OCI-LY3 (cell line): ENCODE data around the gene TNFRSF8.
"Not testable (repeated sequence)": the region's sequence is repeated elsewhere in the genome, so short reads cannot be mapped to it uniquely, and the experiment has no call there.

Source experiments
- H2AFZ ChIP-seq: fragments of 200-600, 300-600 bp; shearing (Covaris generic); 2 replicates; pipeline ENCODE4 v1.6.0; 2014; ENCODE audit warnings: antibody characterized with exemption, low read depth, low read length
- H3K27ac ChIP-seq: fragments of 200-600, 300-600 bp; sonication (generic); 2 replicates; pipeline ENCODE4 v1.5.1; 2014; ENCODE audit warnings: mild to moderate bottlenecking, low read length, moderate library complexity, mixed read lengths
- H3K27me3 ChIP-seq: fragments of 200-600, 300-600 bp; sonication (generic); 2 replicates; pipeline ENCODE4 v1.6.1; 2014; ENCODE audit warnings: low read depth, low read length, mixed read lengths
- H3K36me3 ChIP-seq: fragments of 200-600, 300-600 bp; sonication (generic); replicated peaks from 2 replicates; pipeline ENCODE3; 2014; ENCODE audit warnings: low read depth, low read length, mixed read lengths
- H3K4me1 ChIP-seq: fragments of 300-600, 200-600 bp; sonication (generic); 2 replicates; pipeline ENCODE4 v1.6.1; 2014; ENCODE audit warnings: low read length, mixed read lengths
- H3K4me2 ChIP-seq: fragments of 200-600, 300-600 bp; sonication (generic); 2 replicates; pipeline ENCODE4 v1.6.1; 2014; ENCODE audit warnings: low read length, mixed read lengths
- H3K4me3 ChIP-seq: fragments of 300-600, 200-600 bp; sonication (generic); 2 replicates; pipeline ENCODE4 v1.5.1; 2014; ENCODE audit warnings: antibody characterized with exemption, mild to moderate bottlenecking, low read length, moderate library complexity
- H3K79me2 ChIP-seq: fragments of 300-600, 200-600 bp; shearing (Covaris generic); 2 replicates; pipeline ENCODE4 v1.6.1; 2014; ENCODE audit warnings: mild to moderate bottlenecking, low read length, mixed read lengths
- H3K9ac ChIP-seq: fragments of 300-600, 200-600 bp; shearing (Covaris generic); 2 replicates; pipeline ENCODE4 v1.6.0; 2014; ENCODE audit warnings: mild to moderate bottlenecking, low read length, moderate library complexity
- H3K9me3 ChIP-seq: fragments of 200-600, 300-600 bp; shearing (Covaris generic); 2 replicates; pipeline ENCODE4 v1.6.1; 2014; ENCODE audit warnings: low read length, mixed read lengths; ENCODE audit not compliant: insufficient read depth
- H4K20me1 ChIP-seq: fragments of 200-600, 300-600 bp; sonication (generic); 2 replicates; pipeline ENCODE4 v1.6.1; 2016; ENCODE audit warnings: low read length, mixed read lengths; ENCODE audit not compliant: insufficient read depth
- EZH2phosphoT487 ChIP-seq: fragments of 200-600 bp; shearing (Covaris generic); IDR thresholded peaks from 2 replicates; pipeline ENCODE4 v1.6.1; 2018; ENCODE audit warnings: antibody characterized with exemption, mixed run types, low read depth
- TF ChIP-seq, protein P1 (sequence below): fragments of 200-600, 300-600 bp; sonication (generic); IDR thresholded peaks from 2 replicates; pipeline ENCODE4 v1.5.1; 2014; ENCODE audit warnings: antibody characterized with exemption, low read length, low read depth

The TNFRSF8 gene

GRCh38 chr1:12029720-12030339 is 33.3 kb upstream of the TNFRSF8 start:
- Histone ChIP-seq H3K4me3 (no peak overlapping the region), H3K27ac (no peak overlapping the region), H2AFZ (no peak overlapping the region), H3K27me3 (no peaks in the 10 kb centered on the region), H3K4me2 (no peak overlapping the region), H3K79me2 (no peaks in the 10 kb centered on the region), H3K9me3 (no peaks in the 10 kb centered on the region), H3K36me3 (no peaks in the 10 kb centered on the region), H4K20me1 (no peaks in the 10 kb centered on the region), H3K4me1 (no peaks in the 10 kb centered on the region), H3K9ac (no peak overlapping the region)
- no peak for TF ChIP-seq EZH2phosphoT487
- TF ChIP-seq, protein P1, sequence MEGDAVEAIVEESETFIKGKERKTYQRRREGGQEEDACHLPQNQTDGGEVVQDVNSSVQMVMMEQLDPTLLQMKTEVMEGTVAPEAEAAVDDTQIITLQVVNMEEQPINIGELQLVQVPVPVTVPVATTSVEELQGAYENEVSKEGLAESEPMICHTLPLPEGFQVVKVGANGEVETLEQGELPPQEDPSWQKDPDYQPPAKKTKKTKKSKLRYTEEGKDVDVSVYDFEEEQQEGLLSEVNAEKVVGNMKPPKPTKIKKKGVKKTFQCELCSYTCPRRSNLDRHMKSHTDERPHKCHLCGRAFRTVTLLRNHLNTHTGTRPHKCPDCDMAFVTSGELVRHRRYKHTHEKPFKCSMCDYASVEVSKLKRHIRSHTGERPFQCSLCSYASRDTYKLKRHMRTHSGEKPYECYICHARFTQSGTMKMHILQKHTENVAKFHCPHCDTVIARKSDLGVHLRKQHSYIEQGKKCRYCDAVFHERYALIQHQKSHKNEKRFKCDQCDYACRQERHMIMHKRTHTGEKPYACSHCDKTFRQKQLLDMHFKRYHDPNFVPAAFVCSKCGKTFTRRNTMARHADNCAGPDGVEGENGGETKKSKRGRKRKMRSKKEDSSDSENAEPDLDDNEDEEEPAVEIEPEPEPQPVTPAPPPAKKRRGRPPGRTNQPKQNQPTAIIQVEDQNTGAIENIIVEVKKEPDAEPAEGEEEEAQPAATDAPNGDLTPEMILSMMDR: no peak

DNA sequence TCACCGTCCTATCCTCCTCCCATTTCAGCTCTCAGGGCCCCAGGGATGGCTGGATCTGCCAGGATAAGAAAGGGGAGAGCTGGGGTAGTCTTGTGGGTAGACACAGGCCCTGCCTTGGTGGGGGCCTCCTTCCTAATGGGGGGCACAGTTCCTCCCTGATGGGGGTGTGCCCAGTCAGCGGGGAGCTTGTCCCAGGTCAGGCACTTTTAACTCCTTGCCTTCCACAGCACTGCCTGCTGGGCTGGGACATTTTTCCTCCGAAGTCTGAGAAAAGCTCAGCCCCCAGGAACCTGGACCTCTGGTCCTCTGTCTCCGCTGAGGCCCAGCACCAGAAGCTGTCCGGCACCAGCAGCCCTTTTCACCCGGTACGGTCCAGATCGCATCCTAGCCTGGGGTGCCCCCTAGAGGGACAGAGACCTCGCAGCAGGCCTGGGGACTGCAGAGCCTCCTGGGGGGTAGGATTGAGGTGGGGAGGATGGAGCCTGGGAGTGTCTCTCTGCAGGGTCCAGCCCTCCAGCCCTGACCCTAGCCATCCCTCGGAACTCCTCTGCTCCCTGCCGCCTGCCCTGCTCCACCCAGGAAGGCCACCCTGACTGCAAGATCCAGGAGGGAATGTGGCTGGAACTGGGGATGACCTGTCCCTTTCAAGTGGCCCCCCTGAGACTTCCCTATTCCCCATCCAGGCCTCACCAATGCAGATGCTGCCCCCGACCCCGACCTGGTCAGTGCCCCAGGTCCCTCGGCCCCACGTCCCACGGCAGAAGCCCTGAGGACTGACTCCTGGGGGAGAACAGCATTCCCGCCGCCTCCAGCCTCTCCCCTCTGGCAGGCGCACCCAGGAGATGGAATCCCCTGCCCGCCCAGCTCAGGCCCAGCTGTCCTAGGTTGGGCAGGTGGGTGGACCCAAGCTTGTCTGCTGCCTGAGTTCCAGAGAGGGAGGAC is 31.8 kb upstream of the TNFRSF8 start:
- Histone ChIP-seq H3K36me3 (no peaks in the 10 kb centered on the region), H3K9me3 (no peaks in the 10 kb centered on the region), H2AFZ (no peak overlapping the region), H3K27me3 (no peaks in the 10 kb centered on the region), H3K27ac (no peak overlapping the region), H3K4me3 (no peak overlapping the region), H3K4me1 (no peaks in the 10 kb centered on the region), H3K9ac (no peak overlapping the region), H3K79me2 (no peaks in the 10 kb centered on the region), H3K4me2 (no peak overlapping the region), H4K20me1 (no peaks in the 10 kb centered on the region)
- TF ChIP-seq EZH2phosphoT487: no peak
- TF ChIP-seq, protein P1: peak; percentile 57

- no peaks in the 10 kb centered on the region for H3K9me3 ChIP-seq
- no peak overlapping the region for H3K27ac ChIP-seq
- no peak overlapping the region for H3K4me3 ChIP-seq
- no peak overlapping the region for H3K9ac ChIP-seq
- no peaks in the 10 kb centered on the region for H4K20me1 ChIP-seq
- TF ChIP-seq EZH2phosphoT487: no peak
- TF ChIP-seq, protein P1: no peak
- no peak overlapping the region for H2AFZ ChIP-seq
- H3K4me2 ChIP-seq: no peak overlapping the region
- no peaks in the 10 kb centered on the region for H3K27me3 ChIP-seq
- no peaks in the 10 kb centered on the region for H3K79me2 ChIP-seq
- H3K36me3 ChIP-seq: no peaks in the 10 kb centered on the region
- H3K4me1 ChIP-seq: no peaks in the 10 kb centered on the region
Measured at GRCh38 chr1:12032161-12032621, 30.9 kb upstream of the TNFRSF8 start.

DNA sequence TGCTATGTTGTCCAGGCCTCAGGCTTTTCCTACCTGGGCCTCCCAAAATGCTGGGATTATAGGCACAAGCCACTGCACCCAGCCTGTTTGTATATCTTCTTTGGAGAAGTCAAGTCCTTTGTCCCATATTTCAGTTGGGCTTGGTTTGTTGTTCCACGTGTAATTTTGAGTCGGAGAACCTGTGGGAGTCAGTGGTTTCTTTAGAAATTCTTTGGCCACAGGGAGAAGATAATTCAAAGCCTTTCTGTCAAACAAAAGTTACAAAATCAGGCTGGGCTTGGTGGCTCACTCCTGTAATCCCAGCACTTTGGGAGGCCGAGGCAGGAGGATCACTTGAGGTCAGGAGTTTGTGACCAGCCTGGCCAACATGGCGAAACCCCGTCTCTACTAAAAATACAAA is 29.7 kb upstream of the TNFRSF8 start:
- not testable (repeated sequence) for H3K36me3 ChIP-seq, H2AFZ ChIP-seq, H3K27ac ChIP-seq, H3K27me3 ChIP-seq, H3K9me3 ChIP-seq, H3K4me1 ChIP-seq, H3K4me2 ChIP-seq, H3K4me3 ChIP-seq, H3K9ac ChIP-seq, H3K79me2 ChIP-seq, H4K20me1 ChIP-seq
